ENCODE measurements around the gene UQCRC2. TPM values are rescaled to one million over a fixed set of nuclear protein-coding genes. Genes with fewer than 3 reads are reported as not detected.

Gene UQCRC2
- total RNA-seq, 1 experiment from 2014 or later: 299 TPM

GRCh38 chr16:21990381-21990944 is 37.3 kb downstream of the UQCRC2 start:
- BruUV-seq (replicated peaks): no TSS peak
- POLR2A ChIA-PET (ENCODE audit: unreplicated experiment): interaction anchor here (0.6 kb wide), 1 partner anchor 41 kb away, joined by 6 read pairs; no protein-coding TSS in a partner anchor

GRCh38 chr16:21991621-21992020 is 38.5 kb downstream of the UQCRC2 start:
- no peak overlapping the region for H3K4me3 ChIP-seq
- no peaks in the 10 kb centered on the region for H3K4me1 ChIP-seq (replicated peaks; ENCODE audit: insufficient read depth)
- H3K36me3 ChIP-seq (ENCODE audit: low read depth): no peaks in the 10 kb centered on the region
- no peaks in the 10 kb centered on the region for H3K79me2 ChIP-seq (ENCODE audit: low read depth)
- CTCF ChIA-PET: interaction anchor here (0.8 kb wide), 1 partner anchor 86 kb away, joined by 3 read pairs; no protein-coding TSS in a partner anchor
- H3K4me2 ChIP-seq: no peak overlapping the region
- BruUV-seq (replicated peaks): no TSS peak
- peaks cover 3% of the 10 kb centered on the region; the same call in 1 of the 2 replicates for H3F3A ChIP-seq (ENCODE audit: insufficient read depth, low read depth)
- TF ChIP-seq EZH2 (IDR thresholded peaks at IDR 0.05; ENCODE audit: low read depth) (no peak), CTCF (conservative IDR thresholded peaks at IDR 0.05) (no peak)
- no peak overlapping the region for H2AFZ ChIP-seq
- H3K27me3 ChIP-seq (ENCODE audit: insufficient read depth, low read depth): no peaks in the 10 kb centered on the region
- H3K27ac ChIP-seq: no peak overlapping the region
- intact Hi-C loops (cut with micrococcal nuclease; ENCODE audit: unreplicated experiment): no loop called here
- no peaks in the 10 kb centered on the region for H3K9me2 ChIP-seq (ENCODE audit: insufficient read depth)
- DNase-seq: no peak
- POLR2A ChIA-PET (ENCODE audit: unreplicated experiment): interaction anchor here (0.5 to 0.6 kb wide), 2 partner anchors 12 to 643 kb away, joined by 3 to 12 read pairs; no protein-coding TSS in a partner anchor
- no peaks in the 10 kb centered on the region for H4K20me1 ChIP-seq (ENCODE audit: insufficient read depth)
- no peaks in the 10 kb centered on the region for H3K9me3 ChIP-seq (ENCODE audit: insufficient read depth, low read depth)

More at GRCh38 chr16:21990381-21990944, 37.3 kb downstream of the UQCRC2 start:
- CTCF ChIA-PET: interaction anchor here (1.4 to 2.2 kb wide), 2 partner anchors 11 to 198 kb away, joined by 8 to 11 read pairs; no protein-coding TSS in a partner anchor
- Histone ChIP-seq H3K4me2 (no peak overlapping the region), H3K4me1 (replicated peaks; ENCODE audit: insufficient read depth) (no peaks in the 10 kb centered on the region), H3K4me3 (no peak overlapping the region), H3K9me3 (ENCODE audit: insufficient read depth, low read depth) (no peaks in the 10 kb centered on the region), H3K27ac (no peak overlapping the region), H3K79me2 (ENCODE audit: low read depth) (no peaks in the 10 kb centered on the region), H2AFZ (no peak overlapping the region), H3K36me3 (ENCODE audit: low read depth) (no peaks in the 10 kb centered on the region), H4K20me1 (ENCODE audit: insufficient read depth) (no peaks in the 10 kb centered on the region), H3K9me2 (ENCODE audit: insufficient read depth) (no peaks in the 10 kb centered on the region), H3K27me3 (ENCODE audit: insufficient read depth, low read depth) (no peaks in the 10 kb centered on the region), H3F3A (ENCODE audit: insufficient read depth, low read depth) (peaks cover 3% of the 10 kb centered on the region)
- intact Hi-C loops (cut with micrococcal nuclease; ENCODE audit: unreplicated experiment): no loop called here
- DNase-seq: no peak
- TF ChIP-seq CTCF (conservative IDR thresholded peaks at IDR 0.05): no peak

GRCh38 chr16:21994856-21995465 is 41.8 kb downstream of the UQCRC2 start:
- Histone ChIP-seq H3F3A (ENCODE audit: insufficient read depth, low read depth) (no peaks in the 10 kb centered on the region), H3K4me2 (no peak overlapping the region), H2AFZ (no peak overlapping the region), H3K27me3 (ENCODE audit: insufficient read depth, low read depth) (no peaks in the 10 kb centered on the region), H4K20me1 (ENCODE audit: insufficient read depth) (no peaks in the 10 kb centered on the region), H3K9me2 (ENCODE audit: insufficient read depth) (no peaks in the 10 kb centered on the region), H3K4me1 (replicated peaks; ENCODE audit: insufficient read depth) (no peaks in the 10 kb centered on the region), H3K4me3 (no peak overlapping the region), H3K36me3 (ENCODE audit: low read depth) (no peaks in the 10 kb centered on the region), H3K9me3 (ENCODE audit: insufficient read depth, low read depth) (no peaks in the 10 kb centered on the region), H3K79me2 (ENCODE audit: low read depth) (no peaks in the 10 kb centered on the region), H3K27ac (no peak overlapping the region)
- CTCF ChIA-PET: interaction anchor here (0.6 kb wide), 1 partner anchor 193 kb away, joined by 3 read pairs; no protein-coding TSS in a partner anchor
- POLR2A ChIA-PET (ENCODE audit: unreplicated experiment): no interaction called here
- no peak for DNase-seq
- TF ChIP-seq CTCF (conservative IDR thresholded peaks at IDR 0.05) (no peak), EZH2 (IDR thresholded peaks at IDR 0.05; ENCODE audit: low read depth) (no peak)
- BruUV-seq (replicated peaks): no TSS peak
- intact Hi-C loops (cut with micrococcal nuclease; ENCODE audit: unreplicated experiment): no loop called here

All from PC-9 (cell line).